LNCAP (cell line): Measurements from ENCODE around the gene JAG2.

ENCODE experiments used
- TF ChIP-seq, protein P1 (sequence below): fragments of 450-650 bp; IDR thresholded peaks from 2 replicates; pipeline ENCODE4 v1.5.1; 2017; ENCODE audit warnings: mild to moderate bottlenecking

The JAG2 gene

DNA sequence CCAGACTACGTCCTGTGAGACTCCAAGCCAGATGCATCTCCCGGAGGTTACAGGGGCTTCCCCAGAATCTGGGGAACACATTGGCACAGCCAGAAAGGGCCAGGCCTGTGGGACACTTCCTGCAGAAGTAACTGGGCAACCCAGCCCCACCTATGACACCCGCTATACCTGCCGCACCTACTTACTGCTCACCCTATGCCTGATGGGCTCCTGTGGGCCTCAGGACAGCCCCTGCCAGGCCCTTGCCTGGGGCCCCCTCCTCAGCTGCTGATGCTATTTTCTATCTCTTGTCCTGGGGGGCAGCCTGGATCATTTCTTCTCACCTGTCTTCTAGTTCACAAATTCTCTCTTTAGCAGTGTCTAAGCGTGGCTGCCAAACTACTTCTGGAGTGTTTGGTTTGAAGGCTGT is 28.7 kb downstream of the JAG2 start:
- TF ChIP-seq, protein P1, sequence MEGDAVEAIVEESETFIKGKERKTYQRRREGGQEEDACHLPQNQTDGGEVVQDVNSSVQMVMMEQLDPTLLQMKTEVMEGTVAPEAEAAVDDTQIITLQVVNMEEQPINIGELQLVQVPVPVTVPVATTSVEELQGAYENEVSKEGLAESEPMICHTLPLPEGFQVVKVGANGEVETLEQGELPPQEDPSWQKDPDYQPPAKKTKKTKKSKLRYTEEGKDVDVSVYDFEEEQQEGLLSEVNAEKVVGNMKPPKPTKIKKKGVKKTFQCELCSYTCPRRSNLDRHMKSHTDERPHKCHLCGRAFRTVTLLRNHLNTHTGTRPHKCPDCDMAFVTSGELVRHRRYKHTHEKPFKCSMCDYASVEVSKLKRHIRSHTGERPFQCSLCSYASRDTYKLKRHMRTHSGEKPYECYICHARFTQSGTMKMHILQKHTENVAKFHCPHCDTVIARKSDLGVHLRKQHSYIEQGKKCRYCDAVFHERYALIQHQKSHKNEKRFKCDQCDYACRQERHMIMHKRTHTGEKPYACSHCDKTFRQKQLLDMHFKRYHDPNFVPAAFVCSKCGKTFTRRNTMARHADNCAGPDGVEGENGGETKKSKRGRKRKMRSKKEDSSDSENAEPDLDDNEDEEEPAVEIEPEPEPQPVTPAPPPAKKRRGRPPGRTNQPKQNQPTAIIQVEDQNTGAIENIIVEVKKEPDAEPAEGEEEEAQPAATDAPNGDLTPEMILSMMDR, result no peak

DNA sequence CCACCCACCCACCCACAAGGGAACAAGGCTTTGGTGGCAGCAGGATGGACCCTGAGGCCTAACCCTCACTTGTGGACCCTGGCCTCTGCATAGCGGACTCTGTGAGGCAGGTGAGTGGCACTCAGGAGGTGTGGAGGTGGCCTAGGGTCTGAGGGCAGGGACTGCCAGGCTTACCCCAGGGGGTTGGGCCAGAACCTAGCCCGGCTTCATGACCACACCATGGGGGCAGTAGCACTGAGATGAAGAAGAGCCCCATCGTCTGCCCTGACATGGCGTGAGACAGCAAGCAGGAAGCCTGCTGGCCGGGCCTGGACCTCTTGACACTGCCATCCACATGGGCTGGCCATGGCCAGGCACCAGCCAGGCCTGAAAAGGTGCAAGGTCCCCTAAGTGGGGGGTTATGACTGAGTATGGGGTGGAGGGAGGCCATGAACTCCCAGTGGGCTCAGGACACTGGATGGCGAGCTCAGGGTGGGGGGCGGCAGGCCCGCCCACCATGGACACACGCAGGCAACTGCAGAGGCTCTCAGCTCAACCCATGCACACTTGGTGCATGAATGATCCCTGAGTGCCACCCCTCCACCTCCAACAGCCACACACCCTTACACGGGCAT is 29.3 kb downstream of the JAG2 start:
- TF ChIP-seq, protein P1, result no peak

DNA sequence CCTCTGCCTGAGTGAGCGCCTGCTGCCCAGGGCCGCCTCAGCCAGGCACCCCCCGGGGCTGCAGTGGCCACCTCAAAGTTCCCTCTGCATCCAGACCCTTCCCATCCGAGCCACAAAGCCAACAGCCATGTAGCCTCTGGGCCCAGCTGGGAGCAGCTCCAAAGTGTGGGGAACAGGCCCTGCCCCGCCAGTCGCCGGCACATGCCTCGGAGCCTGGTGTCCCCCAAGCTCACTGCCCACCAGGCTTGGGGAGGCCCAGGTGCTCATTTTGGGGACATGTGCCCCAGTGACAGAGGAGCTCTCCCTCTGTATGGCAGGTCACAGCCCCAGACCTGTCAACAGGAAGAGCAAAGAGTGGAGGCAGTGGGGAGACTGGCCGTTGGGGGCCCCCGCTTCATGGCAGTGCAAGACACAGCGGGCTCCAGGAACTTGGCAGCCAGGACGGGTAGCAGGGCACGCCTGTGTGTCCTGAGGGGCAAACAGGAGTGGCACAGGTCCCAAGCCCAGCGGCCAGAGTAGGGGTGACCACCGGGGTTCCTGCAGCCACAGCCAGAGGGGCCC is 29.9 kb downstream of the JAG2 start:
- TF ChIP-seq, protein P1, result no peak

DNA sequence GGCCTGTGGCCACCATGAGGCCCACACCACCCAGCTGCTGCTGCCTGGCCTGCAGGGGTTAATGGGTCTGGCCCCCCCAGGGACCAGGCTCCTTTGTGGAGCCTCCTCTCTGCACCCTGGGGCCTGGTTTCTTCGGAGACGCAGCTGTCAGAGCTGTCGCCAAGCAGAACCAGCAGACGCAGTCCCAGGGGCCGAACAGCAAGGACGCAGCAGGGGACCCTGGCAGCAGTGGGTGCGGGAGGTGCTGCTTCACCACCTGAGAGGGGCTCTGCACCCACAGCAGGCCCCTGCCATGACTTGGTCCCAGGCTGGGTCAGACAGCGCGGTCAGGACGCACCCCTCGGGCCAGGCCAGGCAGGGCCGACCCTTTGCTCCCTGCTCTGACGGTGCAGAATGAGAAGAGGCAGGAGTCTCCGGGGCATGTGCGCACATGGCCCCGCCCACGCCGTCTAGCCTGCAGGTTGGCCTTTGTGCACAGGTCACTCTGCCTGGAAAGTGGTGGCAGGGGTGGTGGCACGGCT is 30.5 kb downstream of the JAG2 start:
- TF ChIP-seq, protein P1, result no peak

DNA sequence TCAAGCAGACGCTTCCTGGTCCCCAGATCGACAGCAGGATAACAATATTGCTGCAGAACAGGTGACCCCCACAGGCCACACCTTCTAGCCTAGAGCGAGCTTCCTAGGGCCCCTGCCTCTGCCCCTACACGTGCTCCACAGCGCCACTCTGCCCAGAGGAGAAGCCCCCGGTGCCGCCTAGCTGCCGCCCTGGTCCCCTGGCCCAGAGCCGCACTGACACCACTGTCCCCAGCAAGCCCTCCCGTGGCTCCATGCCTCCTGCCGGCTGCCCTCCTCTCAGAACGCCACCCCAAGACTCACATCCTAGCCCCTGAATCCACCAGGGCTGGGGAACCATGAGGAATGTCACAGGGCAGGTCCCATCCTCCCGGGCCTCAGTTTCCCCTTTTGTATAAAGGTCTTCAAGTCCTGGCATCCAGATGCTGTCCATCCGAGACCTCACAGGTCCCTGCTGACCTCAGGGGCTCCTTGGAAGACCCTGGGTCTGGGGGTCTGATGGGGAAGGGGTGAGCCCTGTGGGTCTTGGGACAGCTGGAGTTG is 31.0 kb downstream of the JAG2 start:
- TF ChIP-seq, protein P1, result no peak

DNA sequence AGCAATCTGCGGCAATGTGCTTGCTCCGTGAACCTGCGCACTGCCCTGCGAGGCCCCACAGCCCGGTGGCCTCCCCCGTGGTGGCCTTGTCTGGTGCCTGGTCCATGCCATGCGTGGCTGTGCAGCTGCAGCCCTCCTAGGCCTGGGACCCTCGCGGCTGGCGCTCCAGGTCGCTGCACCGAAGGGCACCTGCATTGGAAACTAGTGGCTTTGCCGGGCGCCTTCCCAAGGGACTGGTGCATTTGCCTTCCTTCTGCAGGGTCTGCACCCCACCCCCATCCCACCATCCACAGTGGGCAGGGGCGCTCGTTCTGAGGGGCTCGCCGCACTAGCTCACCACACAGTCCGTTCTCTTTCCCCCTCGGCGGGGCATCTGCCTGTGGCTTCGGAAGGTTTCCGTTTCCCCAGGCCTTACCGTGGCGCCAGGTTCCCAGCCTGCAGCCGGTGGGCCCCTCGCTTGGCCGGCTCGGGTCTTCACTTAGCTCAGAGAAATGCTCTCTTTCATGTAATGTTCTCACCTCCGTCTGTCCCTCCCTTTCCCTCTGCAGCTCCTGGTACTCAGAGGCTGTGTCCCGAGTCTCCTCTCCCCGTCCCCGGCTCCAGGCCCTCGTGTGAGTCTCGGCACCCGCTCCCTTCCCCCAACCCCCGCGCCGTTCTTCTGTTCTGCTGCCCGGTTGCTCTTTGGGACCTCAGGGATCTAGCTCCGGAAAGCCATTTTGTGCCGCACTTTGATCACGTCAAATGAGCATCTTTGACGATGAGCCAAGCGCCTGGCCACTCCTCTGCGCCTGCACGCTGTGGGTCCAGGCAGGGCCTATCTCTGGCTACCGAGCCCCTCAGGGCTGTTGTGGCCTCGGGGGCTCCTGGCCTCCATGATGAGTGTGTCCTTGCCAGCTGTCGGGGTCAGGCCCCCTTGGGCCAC is 31.9 kb downstream of the JAG2 start:
- TF ChIP-seq, protein P1, result no peak

DNA sequence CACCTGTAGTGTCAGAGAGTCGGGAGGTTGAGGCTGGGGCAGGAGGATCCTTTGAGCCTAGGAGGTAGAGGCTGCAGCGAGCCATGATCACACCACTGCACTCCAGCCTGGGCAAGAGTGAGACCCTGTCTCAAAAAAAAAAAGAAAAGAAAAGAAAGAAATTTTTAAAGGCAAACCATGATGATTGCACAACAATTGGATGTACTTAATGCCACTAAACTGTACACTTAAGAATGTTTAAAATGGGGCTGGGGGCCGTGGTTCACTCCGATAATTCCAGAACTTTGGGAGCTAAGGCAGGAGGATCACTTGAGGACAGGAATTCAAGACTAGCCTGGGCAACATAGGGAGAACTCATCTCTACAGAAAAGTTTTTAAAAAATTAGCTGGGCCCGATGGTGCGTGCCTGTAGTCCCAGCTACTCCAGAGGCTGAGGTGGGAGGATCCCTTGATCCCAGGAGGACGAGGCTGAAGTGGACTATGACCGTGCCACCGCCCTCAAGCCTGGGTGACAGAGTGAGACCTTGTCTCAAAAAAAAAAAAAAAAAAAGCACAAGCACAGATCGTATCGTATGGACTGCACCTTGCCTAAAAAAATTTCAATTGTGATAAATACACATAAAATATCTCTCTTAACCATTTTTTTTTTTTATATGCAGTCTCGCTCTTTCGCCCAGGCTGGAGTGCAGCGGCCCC is 32.7 kb downstream of the JAG2 start:
- TF ChIP-seq, protein P1, result no peak
